Adipose tissue (tissue), 3 donors: Measurements from ENCODE around the gene KLK10. TPM values are rescaled to one million over a fixed set of nuclear protein-coding genes. Genes with fewer than 3 reads are reported as not detected.
"Not testable (repeated sequence)": the region's sequence is repeated elsewhere in the genome, so short reads cannot be mapped to it uniquely, and the experiment has no call there.

Experiments used
- H3K27ac ChIP-seq: one replicate; pipeline ENCODE4 v1.5.1; 2013; ENCODE audit warnings: low read depth, low read length
- WGBS, 3 donors: extraction: QIAGEN DNeasy Blood & Tissue Kit; methylation state at CpG; one replicate each; pipeline ENCODE4 v1.1.7; 2013; 5-methylcytosine and 5-hydroxymethylcytosine counted together
- polyA plus RNA-seq, 3 donors: library from polyadenylated mRNA; stranded (reverse); fragments of 200-250 nt; gene quantifications; one replicate each; pipeline ENCODE4 v1.2.3, GENCODE V29; 2013
- donor health status: healthy with polysubstance abuse.
- donor health status: Bipolar disorder and iron deficiency.
- donor health status: healthy.

KLK10 gene
- polyA plus RNA-seq, 3 donors: 0.15 to 1.3 (median 0.90) TPM

- 26 to 49% (median 47%) methylated on average over 8 of the region's 8 CpGs for WGBS, 3 donors
- no peak overlapping the region for H3K27ac ChIP-seq
These were observed 39.8 kb downstream of the KLK10 start for GRCh38 chr19:50979758-50980157.

- 55 to 61% (median 58%) methylated on average over 5 of the region's 5 CpGs for WGBS, 3 donors
- H3K27ac ChIP-seq: no peak overlapping the region
These were observed 40.6 kb downstream of the KLK10 start for GRCh38 chr19:50978772-50979390.

GRCh38 chr19:50977626-50978025, 41.9 kb downstream of the KLK10 start:
- WGBS, 3 donors: 73 to 77% (median 76%) methylated on average over 4 of the region's 4 CpGs
- no peak overlapping the region for H3K27ac ChIP-seq

- WGBS, 3 donors: 12 to 17% (median 15%) methylated on average over 8 of the region's 8 CpGs
- H3K27ac ChIP-seq: no peak overlapping the region
These were observed 43.7 kb downstream of the KLK10 start for GRCh38 chr19:50975766-50976165.

- H3K27ac ChIP-seq: no peak overlapping the region
- 24 to 51% (median 49%) methylated on average over 4 to 9 of the region's 9 CpGs for WGBS, 3 donors
These were observed 44.6 kb downstream of the KLK10 start for GRCh38 chr19:50974702-50975556.

GRCh38 chr19:50972795-50973376, 46.6 kb downstream of the KLK10 start:
- 69 to 84% (median 72%) methylated on average over 9 of the region's 9 CpGs for WGBS, 3 donors

GRCh38 chr19:50969810-50970209, 49.7 kb downstream of the KLK10 start:
- H3K27ac ChIP-seq: not testable (repeated sequence)
- 67 to 75% (median 75%) methylated on average over 3 of the region's 3 CpGs for WGBS, 3 donors

More at GRCh38 chr19:50972795-50973376, 46.6 kb downstream of the KLK10 start:
- no peak overlapping the region for H3K27ac ChIP-seq

GRCh38 chr19:50969413-50969760, 50.1 kb downstream of the KLK10 start, which contains the start of gene KLK6:
Gene KLK6 (minus strand): TSS chr19:50969591. CDS start chr19:50968104, 1,487 bp downstream.
- no peak within 1 kb of the TSS for H3K27ac ChIP-seq
- 58 to 82% (median 71%) methylated on average over 16 to 19 of the region's 19 CpGs for WGBS, 3 donors

DNA sequence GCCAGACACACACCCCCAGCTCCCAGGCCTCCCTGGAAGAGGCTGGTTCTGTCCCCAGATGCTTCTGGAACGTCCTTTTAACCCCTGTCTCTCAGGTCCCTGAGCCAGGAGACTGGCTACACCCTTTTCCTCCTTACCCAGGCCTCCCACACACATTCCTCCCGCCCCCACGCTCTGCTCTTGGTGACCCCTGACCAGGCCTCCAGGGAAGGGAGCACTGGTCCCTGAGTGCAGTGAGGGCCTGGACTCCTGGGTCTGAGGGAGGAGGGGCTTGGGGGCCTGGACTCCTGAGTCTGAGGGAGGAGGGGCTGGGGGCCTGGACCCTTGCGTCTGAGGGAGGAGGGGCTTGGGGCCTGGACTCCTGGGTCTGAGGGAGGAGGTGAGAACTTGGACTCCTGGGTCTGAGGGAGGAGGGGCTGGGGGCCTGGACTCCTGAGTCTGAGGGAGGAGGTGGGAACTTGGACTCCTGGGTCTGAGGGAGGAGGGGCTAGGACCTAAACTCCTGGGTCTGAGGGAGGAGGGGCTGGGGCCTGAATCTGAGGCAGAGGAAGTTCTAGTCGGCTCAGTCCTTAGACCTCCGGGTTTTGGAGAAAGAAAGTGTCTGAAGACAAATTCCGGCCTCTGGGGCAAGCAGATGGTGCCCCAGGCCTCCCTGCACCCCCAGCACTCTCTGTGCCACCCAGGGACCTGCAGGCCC, 50.6 kb downstream of the KLK10 start:
- no peak overlapping the region for H3K27ac ChIP-seq
- 28 to 33% (median 28%) methylated on average over 7 of the region's 7 CpGs for WGBS, 3 donors

- WGBS, 3 donors: 25 to 27% (median 26%) methylated on average over 17 to 20 of the region's 20 CpGs
- H3K27ac ChIP-seq: no peak overlapping the region
These were observed 51.4 kb downstream of the KLK10 start for GRCh38 chr19:50967929-50968715.

GRCh38 chr19:50964266-50964665, 55.2 kb downstream of the KLK10 start:
- H3K27ac ChIP-seq: no peak overlapping the region
- 59 to 91% (median 88%) methylated on average over 3 of the region's 3 CpGs for WGBS, 3 donors

DNA sequence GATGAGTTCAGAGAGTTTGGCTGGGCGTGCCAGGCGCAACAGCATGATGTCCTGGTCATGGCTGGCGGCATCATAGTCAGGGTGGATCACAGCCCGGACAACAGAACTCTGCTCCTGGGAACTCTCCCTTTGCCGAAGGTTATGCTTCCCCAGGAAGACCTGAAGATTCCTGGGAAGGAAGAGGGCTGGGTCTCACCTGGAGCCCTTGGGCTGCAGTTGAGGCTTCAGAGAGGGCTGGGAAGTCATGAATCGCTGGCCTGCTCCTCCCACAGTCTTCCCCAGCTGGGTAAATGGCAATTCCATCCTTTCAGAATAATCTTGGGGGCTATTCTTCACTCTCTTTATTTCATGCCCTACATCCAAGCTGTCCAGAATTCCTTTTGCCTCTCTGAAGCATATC, 56.1 kb downstream of the KLK10 start:
- no peak overlapping the region for H3K27ac ChIP-seq
- WGBS, 3 donors: 79 to 88% (median 85%) methylated on average over 6 of the region's 6 CpGs

Other genes starting within 250 kb of the KLK10 start
- not detected for gene GPR32, start 249.2 kb downstream of the KLK10 start, polyA plus RNA-seq
- not detected for gene ACP4, start 229.3 kb downstream of the KLK10 start, polyA plus RNA-seq
- gene KLK1, start 195.9 kb downstream of the KLK10 start, polyA plus RNA-seq: 1,000 to 10,000 TPM in 1 of 3 donors, under 1 TPM in 1, not detected in 1; 0.92 to 1,524 TPM
- gene KLK15, start 186.1 kb downstream of the KLK10 start, polyA plus RNA-seq: under 1 TPM in 1 of 3 donors, not detected in 2; 0.10 TPM
- under 1 TPM in 1 of 3 donors, not detected in 2; 0.05 TPM for gene KLK3, start 164.8 kb downstream of the KLK10 start, polyA plus RNA-seq
- gene KLK2, start 146.3 kb downstream of the KLK10 start, polyA plus RNA-seq: under 1 TPM in 1 of 3 donors, not detected in 2; 0.03 TPM
- not detected for gene KLK4, start 108.3 kb downstream of the KLK10 start, polyA plus RNA-seq
- gene KLK5, start 66.7 kb downstream of the KLK10 start, polyA plus RNA-seq: 1 to 10 TPM in 1 of 3 donors, under 1 TPM in 1, not detected in 1; 0.28 to 1.3 TPM
- gene KLK6, start 50.1 kb downstream of the KLK10 start, polyA plus RNA-seq: under 1 TPM in 2 of 3 donors, not detected in 1; 0.03 to 0.18 TPM
- gene KLK7, start 35.8 kb downstream of the KLK10 start, polyA plus RNA-seq: 1 to 10 TPM in 1 of 3 donors, under 1 TPM in 2; 0.03 to 1.3 (median 0.86) TPM
- gene KLK8, start 18.1 kb downstream of the KLK10 start, polyA plus RNA-seq: 1 to 10 TPM in 2 of 3 donors, under 1 TPM in 1; 0.97 to 6.6 (median 1.3) TPM
- gene KLK11, start 6.9 kb upstream of the KLK10 start, polyA plus RNA-seq: 10 to 100 TPM in 1 of 3 donors, 1 to 10 TPM in 2; 4.3 to 12.1 (median 9.5) TPM
- gene KLK12, start 15.3 kb upstream of the KLK10 start, polyA plus RNA-seq: under 1 TPM in 1 of 3 donors, not detected in 2; 0.55 TPM
- gene KLK13, start 45.4 kb upstream of the KLK10 start, polyA plus RNA-seq: 1 to 10 TPM in 2 of 3 donors, not detected in 1; 1.2 to 1.3 TPM
- gene KLK14, start 63.2 kb upstream of the KLK10 start, polyA plus RNA-seq: under 1 TPM in 2 of 3 donors, not detected in 1; 0.07 to 0.20 TPM
- gene CTU1, start 88.7 kb upstream of the KLK10 start, polyA plus RNA-seq: 1 to 10 TPM; 1.2 to 4.9 (median 3.2) TPM
- gene SIGLEC9, start 105.2 kb upstream of the KLK10 start, polyA plus RNA-seq: 1 to 10 TPM in 2 of 3 donors, under 1 TPM in 1; 0.78 to 7.1 (median 4.3) TPM
- gene SIGLEC7, start 122.6 kb upstream of the KLK10 start, polyA plus RNA-seq: 1 to 10 TPM in 2 of 3 donors, under 1 TPM in 1; 0.59 to 5.1 (median 2.3) TPM
- gene CD33, start 205.4 kb upstream of the KLK10 start, polyA plus RNA-seq: 10 to 100 TPM in 1 of 3 donors, 1 to 10 TPM in 2; 1.5 to 10.6 (median 6.7) TPM
- gene SIGLECL1, start 231.4 kb upstream of the KLK10 start, polyA plus RNA-seq: not detected